ENCODE measurements around the gene GAST.

GAST gene

GRCh38 chr17:41717408-41718286 lies 5.5 kb downstream of the GAST start:
- Histone ChIP-seq H3K27ac (replicated peaks; ENCODE audit: low read length) (no peak overlapping the region), H3K36me3 (replicated peaks in 1 of 2; ENCODE audit: control insufficient read depth in 2 of 2, insufficient read depth in 2 of 2, low read length in 2 of 2) (no peaks in the 10 kb centered on the region), H3K27me3 (ENCODE audit: control insufficient read depth in 3 of 3, insufficient read depth in 3 of 3, low read depth in 1 of 3, low read length in 3 of 3) (no peaks in the 10 kb centered on the region), H2AK5ac (ENCODE audit: low read depth, low read length) (no peak overlapping the region), H3K23ac (ENCODE audit: low read depth, low read length, poor library complexity) (no peak overlapping the region), H3K14ac (ENCODE audit: low read length) (no peak overlapping the region), H2BK12ac (ENCODE audit: low read length) (no peak overlapping the region), H2BK5ac (ENCODE audit: low read length) (no peak overlapping the region), H3K4me1 (ENCODE audit: control insufficient read depth in 2 of 2, insufficient read depth in 1 of 2, low read depth in 1 of 2, low read length in 2 of 2) (peaks cover 6 to 10% of the 10 kb centered on the region in 2 donors), H3K9me3 (replicated peaks in 1 of 2; ENCODE audit: control insufficient read depth in 2 of 2, insufficient read depth in 1 of 2, low read depth in 1 of 2, low read length in 2 of 2) (no peaks in the 10 kb centered on the region), H3K4me3 (ENCODE audit: low read length in 2 of 2) (peak overlapping the region in 1 of 2 donors; percentile 2), H2BK15ac (ENCODE audit: low read length) (peak overlapping the region; percentile 12), H3K79me1 (ENCODE audit: low read depth, low read length) (no peaks in the 10 kb centered on the region), H3K4ac (ENCODE audit: low read length) (no peak overlapping the region), H2BK120ac (ENCODE audit: low read depth, low read length) (no peak overlapping the region), H4K91ac (ENCODE audit: low read depth, low read length, poor library complexity) (no peak overlapping the region), H3K18ac (ENCODE audit: low read length) (no peak overlapping the region), H3K9ac (ENCODE audit: low read depth, low read length, poor library complexity) (no peak overlapping the region), H2AFZ (ENCODE audit: low read length) (peak overlapping the region; percentile 80), H4K8ac (ENCODE audit: low read depth, low read length) (no peak overlapping the region), H3K4me2 (ENCODE audit: insufficient read depth, low read length, poor library complexity, severe bottlenecking) (no peak overlapping the region)
- no peak for DNase-seq (ENCODE audit: low spot score)
- no CpG with 5 or more reads among the region's 15 CpGs for WGBS, 2 donors (ENCODE audit: extremely low coverage in 2 of 2, insufficient read length in 2 of 2, insufficient replicate concordance in 1 of 2)

- Histone ChIP-seq H3K9ac (ENCODE audit: low read depth, low read length, poor library complexity) (no peak overlapping the region), H3K4me1 (ENCODE audit: control insufficient read depth in 2 of 2, insufficient read depth in 1 of 2, low read depth in 1 of 2, low read length in 2 of 2) (peaks cover 6 to 10% of the 10 kb centered on the region in 2 donors), H3K9me3 (replicated peaks in 1 of 2; ENCODE audit: control insufficient read depth in 2 of 2, insufficient read depth in 1 of 2, low read depth in 1 of 2, low read length in 2 of 2) (no peaks in the 10 kb centered on the region), H3K27ac (replicated peaks; ENCODE audit: low read length) (no peak overlapping the region), H2BK5ac (ENCODE audit: low read length) (no peak overlapping the region), H3K14ac (ENCODE audit: low read length) (no peak overlapping the region), H2BK15ac (ENCODE audit: low read length) (peak overlapping the region; percentile 12), H2AFZ (ENCODE audit: low read length) (peak overlapping the region; percentile 80), H3K27me3 (ENCODE audit: control insufficient read depth in 3 of 3, insufficient read depth in 3 of 3, low read depth in 1 of 3, low read length in 3 of 3) (no peaks in the 10 kb centered on the region), H2AK5ac (ENCODE audit: low read depth, low read length) (no peak overlapping the region), H3K4ac (ENCODE audit: low read length) (no peak overlapping the region), H3K23ac (ENCODE audit: low read depth, low read length, poor library complexity) (no peak overlapping the region), H3K4me2 (ENCODE audit: insufficient read depth, low read length, poor library complexity, severe bottlenecking) (no peak overlapping the region), H4K91ac (ENCODE audit: low read depth, low read length, poor library complexity) (no peak overlapping the region), H3K36me3 (replicated peaks in 1 of 2; ENCODE audit: control insufficient read depth in 2 of 2, insufficient read depth in 2 of 2, low read length in 2 of 2) (no peaks in the 10 kb centered on the region), H2BK120ac (ENCODE audit: low read depth, low read length) (no peak overlapping the region), H3K4me3 (ENCODE audit: low read length in 2 of 2) (no peak overlapping the region), H4K8ac (ENCODE audit: low read depth, low read length) (no peak overlapping the region), H2BK12ac (ENCODE audit: low read length) (no peak overlapping the region), H3K79me1 (ENCODE audit: low read depth, low read length) (no peaks in the 10 kb centered on the region), H3K18ac (ENCODE audit: low read length) (peak overlapping the region; percentile 45)
- no CpG with 5 or more reads among the region's 5 CpGs for whole genome bisulfite sequencing, 2 donors (ENCODE audit: extremely low coverage in 2 of 2, insufficient read length in 2 of 2, insufficient replicate concordance in 1 of 2)
- DNase-seq (ENCODE audit: low spot score): no peak
Observed at GRCh38 chr17:41718287-41718645, 6.1 kb downstream of the GAST start.

- Histone ChIP-seq H2AFZ (ENCODE audit: low read length) (no peak overlapping the region), H3K4me3 (ENCODE audit: low read length in 2 of 2) (no peak overlapping the region), H3K27me3 (ENCODE audit: control insufficient read depth in 3 of 3, insufficient read depth in 3 of 3, low read depth in 1 of 3, low read length in 3 of 3) (no peaks in the 10 kb centered on the region), H3K4me2 (ENCODE audit: insufficient read depth, low read length, poor library complexity, severe bottlenecking) (no peak overlapping the region), H3K36me3 (replicated peaks in 1 of 2; ENCODE audit: control insufficient read depth in 2 of 2, insufficient read depth in 2 of 2, low read length in 2 of 2) (no peaks in the 10 kb centered on the region), H3K9ac (ENCODE audit: low read depth, low read length, poor library complexity) (no peak overlapping the region), H2BK15ac (ENCODE audit: low read length) (no peak overlapping the region), H3K23ac (ENCODE audit: low read depth, low read length, poor library complexity) (no peak overlapping the region), H2BK120ac (ENCODE audit: low read depth, low read length) (no peak overlapping the region), H3K27ac (replicated peaks; ENCODE audit: low read length) (no peak overlapping the region), H3K79me1 (ENCODE audit: low read depth, low read length) (no peaks in the 10 kb centered on the region), H3K4me1 (ENCODE audit: control insufficient read depth in 2 of 2, insufficient read depth in 1 of 2, low read depth in 1 of 2, low read length in 2 of 2) (peaks cover 6 to 10% of the 10 kb centered on the region in 2 donors), H4K91ac (ENCODE audit: low read depth, low read length, poor library complexity) (no peak overlapping the region), H3K14ac (ENCODE audit: low read length) (no peak overlapping the region), H4K8ac (ENCODE audit: low read depth, low read length) (no peak overlapping the region), H2BK5ac (ENCODE audit: low read length) (no peak overlapping the region), H2AK5ac (ENCODE audit: low read depth, low read length) (no peak overlapping the region), H3K4ac (ENCODE audit: low read length) (no peak overlapping the region), H2BK12ac (ENCODE audit: low read length) (no peak overlapping the region), H3K18ac (ENCODE audit: low read length) (no peak overlapping the region), H3K9me3 (replicated peaks in 1 of 2; ENCODE audit: control insufficient read depth in 2 of 2, insufficient read depth in 1 of 2, low read depth in 1 of 2, low read length in 2 of 2) (no peaks in the 10 kb centered on the region)
- WGBS, 2 donors (ENCODE audit: extremely low coverage in 2 of 2, insufficient read length in 2 of 2, insufficient replicate concordance in 1 of 2): no CpG with 5 or more reads among the region's 7 CpGs
- no peak for DNase-seq (ENCODE audit: low spot score)
Observed at GRCh38 chr17:41722231-41722630, 10.1 kb downstream of the GAST start.

GRCh38 chr17:41723801-41724475 lies 11.8 kb downstream of the GAST start:
- H2AFZ ChIP-seq (ENCODE audit: low read length): no peak overlapping the region
- no peak overlapping the region for H3K4me3 ChIP-seq (ENCODE audit: low read length in 2 of 2)
- no peak overlapping the region for H2BK15ac ChIP-seq (ENCODE audit: low read length)
- no peak overlapping the region for H3K14ac ChIP-seq (ENCODE audit: low read length)
- H3K27me3 ChIP-seq (ENCODE audit: control insufficient read depth in 3 of 3, insufficient read depth in 3 of 3, low read depth in 1 of 3, low read length in 3 of 3): no peaks in the 10 kb centered on the region
- H4K91ac ChIP-seq (ENCODE audit: low read depth, low read length, poor library complexity): no peak overlapping the region
- no peaks in the 10 kb centered on the region for H3K4me1 ChIP-seq (ENCODE audit: control insufficient read depth in 2 of 2, insufficient read depth in 1 of 2, low read depth in 1 of 2, low read length in 2 of 2)
- H3K23ac ChIP-seq (ENCODE audit: low read depth, low read length, poor library complexity): peak overlapping the region; percentile 23
- H3K79me1 ChIP-seq (ENCODE audit: low read depth, low read length): no peaks in the 10 kb centered on the region
- H3K4me2 ChIP-seq (ENCODE audit: insufficient read depth, low read length, poor library complexity, severe bottlenecking): no peak overlapping the region
- H3K27ac ChIP-seq (replicated peaks; ENCODE audit: low read length): no peak overlapping the region
- H3K9me3 ChIP-seq (replicated peaks in 1 of 2; ENCODE audit: control insufficient read depth in 2 of 2, insufficient read depth in 1 of 2, low read depth in 1 of 2, low read length in 2 of 2): no peaks in the 10 kb centered on the region
- H3K9ac ChIP-seq (ENCODE audit: low read depth, low read length, poor library complexity): no peak overlapping the region
- peak overlapping the region; percentile 15 for H2AK5ac ChIP-seq (ENCODE audit: low read depth, low read length)
- H4K8ac ChIP-seq (ENCODE audit: low read depth, low read length): no peak overlapping the region
- peak overlapping the region; percentile 2 for H3K18ac ChIP-seq (ENCODE audit: low read length)
- no peak overlapping the region for H2BK120ac ChIP-seq (ENCODE audit: low read depth, low read length)
- no peaks in the 10 kb centered on the region for H3K36me3 ChIP-seq (replicated peaks in 1 of 2; ENCODE audit: control insufficient read depth in 2 of 2, insufficient read depth in 2 of 2, low read length in 2 of 2)
- no peak overlapping the region for H2BK12ac ChIP-seq (ENCODE audit: low read length)
- peak overlapping the region; percentile 57 for H2BK5ac ChIP-seq (ENCODE audit: low read length)
- no peak for DNase-seq (ENCODE audit: low spot score)
- WGBS, 2 donors (ENCODE audit: extremely low coverage in 2 of 2, insufficient read length in 2 of 2, insufficient replicate concordance in 1 of 2): no CpG with 5 or more reads among the region's 12 CpGs
- no peak overlapping the region for H3K4ac ChIP-seq (ENCODE audit: low read length)
